KOPT-K1 (cell line): ENCODE results near the gene AIFM2.
"Not testable (repeated sequence)": the region's sequence is repeated elsewhere in the genome, so short reads cannot be mapped to it uniquely, and the experiment has no call there.

ENCODE experiments used
- H3K27ac ChIP-seq: fragments of 200-600 bp; sonication (generic); 2 replicates; pipeline ENCODE4 v1.5.1; 2016; ENCODE audit warnings: antibody characterized with exemption, mild to moderate bottlenecking, low read depth, low read length; ENCODE audit not compliant: poor library complexity, severe bottlenecking
- H3K36me3 ChIP-seq: fragments of 200-600 bp; sonication (generic); 2 replicates; pipeline ENCODE4 v1.5.1; 2017; ENCODE audit warnings: antibody characterized with exemption, mild to moderate bottlenecking, low read length, moderate library complexity; ENCODE audit not compliant: insufficient read depth
- H3K9me3 ChIP-seq: fragments of 200-600 bp; sonication (generic); 2 replicates; pipeline ENCODE4 v1.5.1; 2017; ENCODE audit warnings: antibody characterized with exemption, low read length, mild to moderate bottlenecking; ENCODE audit not compliant: insufficient read depth, poor library complexity, severe bottlenecking

AIFM2 gene

GRCh38 chr10:70137927-70138883, 5.6 kb upstream of the AIFM2 start:
- peaks cover 22% of the 10 kb centered on the region for H3K36me3 ChIP-seq
- H3K9me3 ChIP-seq: no peaks in the 10 kb centered on the region
- H3K27ac ChIP-seq: no peak overlapping the region

- Histone ChIP-seq H3K9me3 (no peaks in the 10 kb centered on the region), H3K36me3 (peaks cover 22% of the 10 kb centered on the region)
Observed at GRCh38 chr10:70137135-70137534, 4.5 kb upstream of the AIFM2 start.

GRCh38 chr10:70135684-70136083, 3.1 kb upstream of the AIFM2 start:
- H3K27ac ChIP-seq: no peak overlapping the region
- peaks cover 16% of the 10 kb centered on the region for H3K36me3 ChIP-seq

More at GRCh38 chr10:70137135-70137534, 4.5 kb upstream of the AIFM2 start:
- H3K27ac ChIP-seq: no peak overlapping the region

GRCh38 chr10:70135046-70135445, 2.4 kb upstream of the AIFM2 start:
- H3K27ac ChIP-seq: no peak overlapping the region
- H3K36me3 ChIP-seq: peaks cover 11% of the 10 kb centered on the region
- no peaks in the 10 kb centered on the region for H3K9me3 ChIP-seq

More at GRCh38 chr10:70135684-70136083, 3.1 kb upstream of the AIFM2 start:
- no peaks in the 10 kb centered on the region for H3K9me3 ChIP-seq

- Histone ChIP-seq H3K27ac (no peak overlapping the region), H3K9me3 (no peaks in the 10 kb centered on the region)
Observed at GRCh38 chr10:70131560-70131937, 1.1 kb downstream of the AIFM2 start.

GRCh38 chr10:70130878-70131559, 1.6 kb downstream of the AIFM2 start:
- H3K36me3 ChIP-seq: no peaks in the 10 kb centered on the region; the same call in 1 of the 2 replicates
- H3K27ac ChIP-seq: no peak overlapping the region
- no peaks in the 10 kb centered on the region for H3K9me3 ChIP-seq

More at GRCh38 chr10:70131560-70131937, 1.1 kb downstream of the AIFM2 start:
- H3K36me3 ChIP-seq: no peaks in the 10 kb centered on the region; the same call in 1 of the 2 replicates

- H3K36me3 ChIP-seq: no peaks in the 10 kb centered on the region
- H3K9me3 ChIP-seq: no peaks in the 10 kb centered on the region
- H3K27ac ChIP-seq: no peak overlapping the region
Observed at GRCh38 chr10:70126700-70127395, 5.8 kb downstream of the AIFM2 start.

GRCh38 chr10:70125918-70126552, 6.6 kb downstream of the AIFM2 start:
- Histone ChIP-seq H3K9me3 (no peaks in the 10 kb centered on the region), H3K36me3 (no peaks in the 10 kb centered on the region), H3K27ac (no peak overlapping the region)

GRCh38 chr10:70124918-70125317, 7.7 kb downstream of the AIFM2 start:
- H3K27ac ChIP-seq: no peak overlapping the region

GRCh38 chr10:70124415-70124814, 8.2 kb downstream of the AIFM2 start:
- Histone ChIP-seq H3K36me3 (no peaks in the 10 kb centered on the region), H3K27ac (no peak overlapping the region)

More at GRCh38 chr10:70124918-70125317, 7.7 kb downstream of the AIFM2 start:
- Histone ChIP-seq H3K36me3 (no peaks in the 10 kb centered on the region), H3K9me3 (no peaks in the 10 kb centered on the region)

GRCh38 chr10:70123817-70124216, 8.8 kb downstream of the AIFM2 start:
- no peak overlapping the region for H3K27ac ChIP-seq
- no peaks in the 10 kb centered on the region for H3K9me3 ChIP-seq
- H3K36me3 ChIP-seq: no peaks in the 10 kb centered on the region

More at GRCh38 chr10:70124415-70124814, 8.2 kb downstream of the AIFM2 start:
- H3K9me3 ChIP-seq: no peaks in the 10 kb centered on the region

GRCh38 chr10:70123166-70123565, 9.5 kb downstream of the AIFM2 start:
- not testable (repeated sequence) for H3K36me3 ChIP-seq, H3K27ac ChIP-seq, H3K9me3 ChIP-seq

GRCh38 chr10:70122742-70123141, 9.9 kb downstream of the AIFM2 start:
- Histone ChIP-seq H3K36me3 (no peaks in the 10 kb centered on the region), H3K9me3 (no peaks in the 10 kb centered on the region), H3K27ac (no peak overlapping the region)

GRCh38 chr10:70121281-70121949, 11.2 kb downstream of the AIFM2 start:
- no peaks in the 10 kb centered on the region for H3K36me3 ChIP-seq

More at GRCh38 chr10:70121281-70121949, 11.2 kb downstream of the AIFM2 start:
- H3K9me3 ChIP-seq: no peaks in the 10 kb centered on the region
- no peak overlapping the region for H3K27ac ChIP-seq
